A549 (cell line): ENCODE data around the gene TRABD. TPM values are rescaled to one million over a fixed set of nuclear protein-coding genes. Genes with fewer than 3 reads are reported as not detected.
A peak's percentile ranks its signal among the peaks of the same experiment; 100 is the strongest.

Experiments
- ATAC-seq, 2 experiments: fragments of 200-7000 bp in 1 of 2; fragments of >200 bp in 1 of 2; cut with Nextera tagmentation in 1 of 2; cut with Tn5 transposase in 1 of 2; 3 replicates each; pipeline versions ENCODE4 v1.8.0 to v1.9.1; 2018 to 2020; ENCODE audit warnings: mild to moderate bottlenecking in 1 of 2, moderate library complexity in 1 of 2
- CTCF ChIA-PET: fragments of 300-600 bp; sonication (Branson Sonifier 250); formaldehyde crosslinking; extraction: SDS; loops from one replicate; lab custom pipeline; 2021; ENCODE audit warnings: antibody characterized with exemption, inconsistent platforms; lab: Yijun Ruan, JAX
- POLR2A ChIA-PET: fragments of 350-600 bp; formaldehyde crosslinking; extraction: SDS; loops from one replicate; lab custom pipeline; 2021; ENCODE audit warnings: antibody characterized with exemption, inconsistent platforms; lab: Yijun Ruan, JAX
- DNase-seq, 2 experiments: peaks; one replicate each; pipeline versions ENCODE4 v3.0.0 to v3.0.0-alpha.2; 2011 to 2016; ENCODE audit warnings: low read depth in 1 of 2, low spot score in 1 of 2
- FAIRE-seq: peaks from 2 replicates; lab custom pipeline; 2011; peaks lifted over from hg19 to GRCh38; lab: Jason Lieb, UNC
- H3K27ac ChIP-seq, 2 experiments: fragments of >200 bp; sonication (Bioruptor Twin); formaldehyde crosslinking; 3 replicates each; pipeline ENCODE4 v1.5.1; 2016 to 2017
- H3K4me1 ChIP-seq: fragments of >200 bp; sonication (Bioruptor Twin); formaldehyde crosslinking; 3 replicates; pipeline ENCODE4 v1.6.1; 2016
- H3K4me2 ChIP-seq: fragments of >200 bp; sonication (Bioruptor Twin); formaldehyde crosslinking; 3 replicates; pipeline ENCODE4 v1.6.1; 2016
- H3K4me3 ChIP-seq: fragments of >200 bp; sonication (Bioruptor Twin); formaldehyde crosslinking; 3 replicates; pipeline ENCODE4 v1.5.1; 2016
- H3K9me3 ChIP-seq: fragments of >200 bp; sonication (Bioruptor Twin); formaldehyde crosslinking; 3 replicates; pipeline ENCODE4 v1.6.1; 2016
- CBX2 ChIP-seq: fragments of 200-600 bp; sonication (generic); IDR thresholded peaks from 2 replicates; pipeline ENCODE4 v1.6.1; 2016; ENCODE audit warnings: low read depth, mild to moderate bottlenecking, borderline replicate concordance
- CHD2 ChIP-seq: fragments of 150-350 bp; IDR thresholded peaks from 2 replicates; pipeline ENCODE4 v1.6.1; 2014; ENCODE audit warnings: low read length; ENCODE audit not compliant: partially characterized antibody
- EHF ChIP-seq: fragments of 250-450 bp; sonication (Bioruptor Pico); IDR thresholded peaks from 2 replicates; pipeline ENCODE4 v1.5.0; 2020; ENCODE audit warnings: mild to moderate bottlenecking
- FOSB ChIP-seq: fragments of 250-450 bp; sonication (Bioruptor Pico); IDR thresholded peaks from 2 replicates; pipeline ENCODE4 v1.5.0; 2020; ENCODE audit warnings: mild to moderate bottlenecking, moderate library complexity
- FOXS1 ChIP-seq: fragments of 250-450 bp; sonication (Bioruptor Pico); IDR thresholded peaks from 2 replicates; pipeline ENCODE4 v1.5.0; 2020; ENCODE audit warnings: mild to moderate bottlenecking, moderate library complexity
- GATA3 ChIP-seq: IDR thresholded peaks from 2 replicates; pipeline ENCODE4 v1.6.1; 2012; ENCODE audit warnings: borderline replicate concordance
- HOXB13 ChIP-seq: fragments of 250-450 bp; sonication (Bioruptor Pico); IDR thresholded peaks from 2 replicates; pipeline ENCODE4 v1.5.0; 2020; ENCODE audit warnings: low read depth, mild to moderate bottlenecking, moderate library complexity
- JUNB ChIP-seq: fragments of >200 bp; sonication (Bioruptor Twin); formaldehyde crosslinking; IDR thresholded peaks from 2 replicates; pipeline ENCODE4 v1.6.1; 2016
- MAZ ChIP-seq: fragments of 150-350 bp; IDR thresholded peaks from 2 replicates; pipeline ENCODE4 v1.6.1; 2014; ENCODE audit warnings: antibody characterized with exemption, low read depth, low read length, borderline replicate concordance
- MYC ChIP-seq: IDR thresholded peaks from 2 replicates; pipeline ENCODE4 v1.6.1; 2012; ENCODE audit warnings: mild to moderate bottlenecking, inconsistent platforms, low read length, improper control_type of control experiment, borderline replicate concordance
- POLR2AphosphoS2 ChIP-seq: conservative IDR thresholded peaks from 2 replicates; pipeline ENCODE4 v1.6.1; 2012; ENCODE audit warnings: low read length, improper control_type of control experiment, inconsistent platforms
- RFX5 ChIP-seq: fragments of 450-650 bp; IDR thresholded peaks from 2 replicates; pipeline ENCODE4 v1.7.1; 2014; ENCODE audit warnings: antibody characterized with exemption, mild to moderate bottlenecking, moderate library complexity
- TP53 ChIP-seq: fragments of 250-450 bp; sonication (Bioruptor Pico); IDR thresholded peaks from 2 replicates; pipeline ENCODE4 v1.5.0; 2021; ENCODE audit warnings: mild to moderate bottlenecking, moderate library complexity
- whole genome bisulfite sequencing: methylation state at CpG from one replicate; pipeline ENCODE4 v1.1.6; 2017; ENCODE audit errors: missing lambda C conversion rate; 5-methylcytosine and 5-hydroxymethylcytosine counted together
- polyA plus RNA-seq, 4 experiments: library from polyadenylated mRNA; depleted of rRNA in 3 of 4; stranded (reverse); fragments of >200 nt; fragmentation: RNase III in 1 of 4; extraction: RNeasy Plus Mini Kit Qiagen cat#74134 plus additional on column Dnase treatment in 1 of 4; gene quantifications; 2 replicates in 3 of 4; 3 replicates in 1 of 4; pipeline ENCODE4 v1.2.3, GENCODE V29; 2011 to 2017
- TF ChIP-seq, protein P1 (sequence below): fragments of 250-450 bp; sonication (Bioruptor Pico); IDR thresholded peaks from 2 replicates; pipeline ENCODE4 v1.5.0; 2020; ENCODE audit warnings: low read depth, mild to moderate bottlenecking, moderate library complexity
- TF ChIP-seq, protein P2 (sequence below): IDR thresholded peaks from 2 replicates; pipeline ENCODE4 v1.6.1; 2012
- TF ChIP-seq, protein P3 (sequence below): fragments of 150-350 bp; IDR thresholded peaks from 2 replicates; pipeline ENCODE4 v1.6.1; 2014; ENCODE audit warnings: low read depth, mild to moderate bottlenecking, low read length
- TF ChIP-seq, protein P4 (sequence below): fragments of >200 bp; sonication (Bioruptor Twin); formaldehyde crosslinking; IDR thresholded peaks from 3 replicates; pipeline ENCODE4 v1.5.1; 2016

Gene TRABD
- polyA plus RNA-seq, 2 of the 4 experiments (the other 2 are of a cell fraction), result 14.8 to 30.4 TPM

DNA sequence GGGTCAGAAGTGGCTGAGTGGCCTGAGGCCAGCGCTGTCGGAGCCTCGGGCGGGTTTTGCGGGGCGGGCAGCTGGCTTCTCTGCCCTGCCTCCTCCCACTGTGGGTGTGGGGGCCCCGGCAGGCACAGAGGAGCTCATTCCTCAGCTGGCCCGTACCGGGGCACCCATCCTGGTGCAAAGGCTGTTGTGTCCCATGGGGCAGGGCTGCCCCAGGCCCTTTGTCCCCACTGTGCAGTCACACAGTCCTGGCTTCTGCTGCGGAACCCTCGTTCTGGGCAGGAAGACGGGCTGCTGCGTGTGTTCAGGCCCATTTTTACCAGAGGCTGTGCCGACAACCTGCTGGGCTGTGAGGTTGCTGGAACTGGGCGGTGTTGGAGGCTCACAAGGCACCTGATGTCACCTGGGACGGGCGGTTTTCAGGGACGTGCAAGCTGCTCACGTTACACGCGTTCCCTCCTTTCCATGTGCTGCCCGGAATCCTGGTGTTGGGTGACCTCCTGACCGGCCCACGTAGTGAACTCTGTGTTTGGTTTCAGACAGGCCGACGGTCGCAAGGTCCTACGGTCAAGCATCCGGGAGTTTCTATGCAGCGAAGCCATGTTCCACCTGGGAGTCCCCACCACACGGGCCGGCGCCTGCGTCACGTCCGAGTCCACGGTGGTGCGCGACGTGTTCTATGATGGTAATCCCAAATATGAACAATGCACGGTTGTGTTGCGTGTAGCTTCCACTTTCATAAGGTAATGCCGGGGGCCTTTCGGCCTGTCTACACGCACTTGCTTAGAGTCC lies 20.3 kb downstream of the TRABD start:
- ChIA-PET CTCF (interaction anchor here (0.9 to 4.6 kb wide), 6 partner anchors 18 to 58 kb away, joined by 3 to 32 read pairs (median 4); no protein-coding TSS in a partner anchor), POLR2A (no interaction called here)
- TF ChIP-seq MYC, result no peak
- no peak for TF ChIP-seq JUNB
- TF ChIP-seq, protein P1, sequence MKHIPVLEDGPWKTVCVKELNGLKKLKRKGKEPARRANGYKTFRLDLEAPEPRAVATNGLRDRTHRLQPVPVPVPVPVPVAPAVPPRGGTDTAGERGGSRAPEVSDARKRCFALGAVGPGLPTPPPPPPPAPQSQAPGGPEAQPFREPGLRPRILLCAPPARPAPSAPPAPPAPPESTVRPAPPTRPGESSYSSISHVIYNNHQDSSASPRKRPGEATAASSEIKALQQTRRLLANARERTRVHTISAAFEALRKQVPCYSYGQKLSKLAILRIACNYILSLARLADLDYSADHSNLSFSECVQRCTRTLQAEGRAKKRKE (CRISPR knock-in tag), result no peak
- TF ChIP-seq CHD2, result no peak
- no peak for TF ChIP-seq CBX2
- no peak for TF ChIP-seq EHF (CRISPR knock-in tag)
- TF ChIP-seq MAZ, result no peak
- TF ChIP-seq, protein P2, sequence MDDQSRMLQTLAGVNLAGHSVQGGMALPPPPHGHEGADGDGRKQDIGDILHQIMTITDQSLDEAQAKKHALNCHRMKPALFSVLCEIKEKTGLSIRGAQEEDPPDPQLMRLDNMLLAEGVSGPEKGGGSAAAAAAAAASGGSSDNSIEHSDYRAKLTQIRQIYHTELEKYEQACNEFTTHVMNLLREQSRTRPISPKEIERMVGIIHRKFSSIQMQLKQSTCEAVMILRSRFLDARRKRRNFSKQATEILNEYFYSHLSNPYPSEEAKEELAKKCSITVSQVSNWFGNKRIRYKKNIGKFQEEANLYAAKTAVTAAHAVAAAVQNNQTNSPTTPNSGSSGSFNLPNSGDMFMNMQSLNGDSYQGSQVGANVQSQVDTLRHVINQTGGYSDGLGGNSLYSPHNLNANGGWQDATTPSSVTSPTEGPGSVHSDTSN, result no peak
- TF ChIP-seq, protein P3, sequence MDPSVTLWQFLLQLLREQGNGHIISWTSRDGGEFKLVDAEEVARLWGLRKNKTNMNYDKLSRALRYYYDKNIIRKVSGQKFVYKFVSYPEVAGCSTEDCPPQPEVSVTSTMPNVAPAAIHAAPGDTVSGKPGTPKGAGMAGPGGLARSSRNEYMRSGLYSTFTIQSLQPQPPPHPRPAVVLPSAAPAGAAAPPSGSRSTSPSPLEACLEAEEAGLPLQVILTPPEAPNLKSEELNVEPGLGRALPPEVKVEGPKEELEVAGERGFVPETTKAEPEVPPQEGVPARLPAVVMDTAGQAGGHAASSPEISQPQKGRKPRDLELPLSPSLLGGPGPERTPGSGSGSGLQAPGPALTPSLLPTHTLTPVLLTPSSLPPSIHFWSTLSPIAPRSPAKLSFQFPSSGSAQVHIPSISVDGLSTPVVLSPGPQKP, result no peak
- TF ChIP-seq FOXS1 (CRISPR knock-in tag), result no peak
- no peak for TF ChIP-seq RFX5
- no peak for TF ChIP-seq POLR2AphosphoS2
- TF ChIP-seq HOXB13 (CRISPR knock-in tag), result no peak
- no peak for TF ChIP-seq GATA3
- no peak for TF ChIP-seq FOSB (CRISPR knock-in tag)
- Histone ChIP-seq H3K9me3 (peaks cover 10% of the 10 kb centered on the region; the same call in 2 of the 3 replicates), H3K4me3 (no peak overlapping the region), H3K4me1 (no peaks in the 10 kb centered on the region), H3K4me2 (no peak overlapping the region), H3K27ac (no peak overlapping the region)
- ATAC-seq, result no peak
- FAIRE-seq, result no peak
- no peak for DNase-seq
- 95% methylated on average over 30 of the region's 45 CpGs for WGBS

DNA sequence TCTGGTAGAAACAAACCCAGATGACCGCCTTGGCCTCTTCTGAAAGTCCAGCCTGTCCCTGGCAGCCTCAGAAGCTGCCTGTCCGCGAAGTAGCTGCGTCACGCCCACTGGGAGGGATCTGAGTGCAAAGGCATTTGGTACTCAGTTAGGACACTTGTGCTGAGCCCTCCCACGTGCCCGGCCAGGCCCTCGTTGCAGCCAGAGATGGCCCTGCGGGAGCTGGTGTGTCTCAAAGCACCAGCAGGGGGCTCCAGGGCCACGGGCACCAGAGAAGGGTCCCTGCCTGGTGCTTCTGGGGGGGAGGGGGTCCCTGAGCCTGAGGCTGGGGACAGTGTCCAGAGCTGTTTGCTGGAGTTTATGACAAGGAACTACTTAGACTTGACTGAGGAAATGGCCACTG lies 20.9 kb downstream of the TRABD start:
- peaks cover 10% of the 10 kb centered on the region; the same call in 2 of the 3 replicates for H3K9me3 ChIP-seq
- no peak for TF ChIP-seq TP53 (CRISPR knock-in tag)
- TF ChIP-seq, protein P4, sequence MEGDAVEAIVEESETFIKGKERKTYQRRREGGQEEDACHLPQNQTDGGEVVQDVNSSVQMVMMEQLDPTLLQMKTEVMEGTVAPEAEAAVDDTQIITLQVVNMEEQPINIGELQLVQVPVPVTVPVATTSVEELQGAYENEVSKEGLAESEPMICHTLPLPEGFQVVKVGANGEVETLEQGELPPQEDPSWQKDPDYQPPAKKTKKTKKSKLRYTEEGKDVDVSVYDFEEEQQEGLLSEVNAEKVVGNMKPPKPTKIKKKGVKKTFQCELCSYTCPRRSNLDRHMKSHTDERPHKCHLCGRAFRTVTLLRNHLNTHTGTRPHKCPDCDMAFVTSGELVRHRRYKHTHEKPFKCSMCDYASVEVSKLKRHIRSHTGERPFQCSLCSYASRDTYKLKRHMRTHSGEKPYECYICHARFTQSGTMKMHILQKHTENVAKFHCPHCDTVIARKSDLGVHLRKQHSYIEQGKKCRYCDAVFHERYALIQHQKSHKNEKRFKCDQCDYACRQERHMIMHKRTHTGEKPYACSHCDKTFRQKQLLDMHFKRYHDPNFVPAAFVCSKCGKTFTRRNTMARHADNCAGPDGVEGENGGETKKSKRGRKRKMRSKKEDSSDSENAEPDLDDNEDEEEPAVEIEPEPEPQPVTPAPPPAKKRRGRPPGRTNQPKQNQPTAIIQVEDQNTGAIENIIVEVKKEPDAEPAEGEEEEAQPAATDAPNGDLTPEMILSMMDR, result 0 out of 3 replicates have a peak, but pooled peaks have one; percentile 10
- H3K4me2 ChIP-seq, result no peak overlapping the region
- no peak overlapping the region for H3K27ac ChIP-seq
- ATAC-seq (peak in 1 of 2 experiments; percentile 60; a peak in 3 of 6 replicates), DNase-seq (peak in 1 of 2 experiments; percentile 37), FAIRE-seq (no peak)
- 75% methylated on average over 8 of the region's 10 CpGs for WGBS
- ChIA-PET POLR2A (no interaction called here), CTCF (interaction anchor here (1.1 to 4.6 kb wide), 5 partner anchors 18 to 59 kb away, joined by 3 to 32 read pairs (median 4); no protein-coding TSS in a partner anchor)
- no peak overlapping the region for H3K4me3 ChIP-seq
- no peaks in the 10 kb centered on the region for H3K4me1 ChIP-seq
